Stimulated activated CD4-positive, alpha-beta T cell treated with anti-CD3 and anti-CD28 coated beads, Interleukin-4, amount 100 ng/mL, for 48 hours (primary cell): ENCODE measurements around the gene TRIP11.
A peak's percentile ranks its signal among the peaks of the same experiment; 100 is the strongest.
"Not testable (repeated sequence)": the region's sequence is repeated elsewhere in the genome, so short reads cannot be mapped to it uniquely, and the experiment has no call there.

ENCODE experiments used
- DNase-seq, 2 donors: peaks; one replicate each; pipeline ENCODE4 v3.0.0-alpha.2; 2020; ENCODE audit warnings: low read depth in 2 of 2

TRIP11 gene

DNA sequence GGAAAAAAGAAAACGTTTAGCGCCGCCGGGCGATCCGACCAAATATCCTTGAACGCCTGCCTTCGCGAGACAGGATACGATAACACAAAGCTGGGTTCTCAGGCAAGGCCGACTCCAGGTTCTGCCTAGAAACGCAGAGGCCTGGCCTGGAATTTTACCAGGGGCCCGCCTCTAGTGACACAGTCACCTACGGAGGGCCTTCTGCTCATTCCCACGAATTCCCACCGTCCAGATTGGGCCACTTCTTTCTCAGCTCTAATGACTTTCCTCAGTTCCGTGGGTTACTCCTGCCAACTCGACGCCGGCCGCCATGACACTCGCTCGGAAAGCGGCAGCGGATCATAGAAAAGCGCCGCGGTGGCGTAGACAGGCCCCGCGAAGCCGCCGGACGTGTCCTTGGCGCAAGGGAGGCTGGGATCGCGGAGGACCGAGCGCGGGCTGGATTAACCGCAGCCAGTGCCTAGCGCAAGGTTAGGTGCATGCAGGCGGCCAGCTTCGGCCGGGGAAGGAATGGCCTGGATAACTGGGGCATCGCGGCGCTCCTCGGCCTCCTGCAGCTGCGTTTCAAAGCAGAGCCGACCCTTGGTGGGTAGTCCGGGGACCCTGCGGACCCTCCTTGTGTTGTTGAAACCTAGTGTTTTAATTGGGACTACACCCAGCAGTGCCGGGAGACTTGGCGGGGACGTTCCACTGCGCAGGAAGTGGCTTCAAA lies at the start of gene TRIP11:
TRIP11 (minus strand) TSS at position 341 of the 712 bp plus-strand sequence. CDS start 374 bp downstream, outside the sequence.
- peak; percentile 88 to 94 for DNase-seq

- DNase-seq, result no peak
Measured at GRCh38 chr14:92088494-92088893, 48.6 kb upstream of the TRIP11 start.

DNA sequence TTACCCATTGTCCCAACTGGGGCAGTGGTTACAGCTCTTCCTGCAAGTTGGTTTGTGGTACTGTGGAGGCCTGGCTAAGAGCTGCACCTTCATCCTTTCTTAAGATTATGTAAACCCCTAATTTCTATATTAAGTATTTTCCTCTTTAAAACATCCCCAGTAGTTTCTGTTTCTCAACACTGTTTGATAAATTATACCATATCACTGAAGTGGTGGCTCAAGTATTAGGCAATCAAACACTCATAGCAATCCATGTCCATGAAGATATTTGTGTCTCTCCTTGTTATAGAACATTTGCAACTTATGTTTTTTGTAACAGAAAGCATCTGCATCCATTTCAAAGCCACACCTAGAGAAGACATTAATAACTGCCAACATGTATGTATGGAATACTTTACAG lies 34.7 kb upstream of the TRIP11 start:
- no peak for DNase-seq

DNA sequence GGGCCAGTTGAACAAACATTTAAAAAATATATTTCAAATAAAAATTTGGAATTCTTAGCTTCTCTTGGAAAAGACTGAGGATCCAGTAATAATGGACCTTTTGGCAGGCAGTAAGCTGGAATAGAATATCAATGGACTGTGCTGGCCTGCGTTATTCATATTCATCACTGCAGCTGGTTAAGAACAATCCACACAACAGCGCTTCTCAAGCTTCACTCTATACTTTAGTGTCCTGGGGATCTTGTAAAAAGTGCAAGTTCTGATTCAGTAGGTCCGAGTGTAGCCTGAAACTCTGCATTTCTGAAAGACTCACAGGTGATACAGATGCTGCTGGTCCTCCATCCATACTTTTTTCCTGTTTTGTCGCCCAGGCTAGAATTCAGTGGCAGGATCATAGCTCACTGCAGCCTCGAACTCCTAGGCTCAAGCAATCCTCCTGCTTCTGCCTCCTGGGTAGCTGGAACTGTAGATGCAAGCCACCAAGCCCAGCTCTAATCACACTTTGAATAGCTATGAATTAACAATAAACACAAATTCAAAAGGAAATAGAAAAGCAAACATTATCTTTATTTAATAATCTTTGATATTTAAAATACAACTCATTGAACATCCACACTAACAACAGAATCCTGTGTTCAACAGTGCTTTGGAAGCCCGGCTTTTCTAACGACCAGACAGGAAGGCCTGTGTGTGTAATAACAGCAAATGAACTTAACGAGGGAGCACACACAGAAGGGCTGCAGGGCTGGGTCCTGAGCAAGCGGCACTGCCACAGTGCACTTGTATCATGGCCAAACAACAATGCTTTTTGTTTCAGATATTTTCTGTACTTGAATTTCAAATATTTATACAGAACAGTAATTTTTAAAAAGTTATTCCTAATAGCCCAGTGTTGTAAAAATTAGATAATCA lies 18.4 kb upstream of the TRIP11 start:
- DNase-seq, result no peak

GRCh38 chr14:92049781-92050180 lies 9.9 kb upstream of the TRIP11 start:
- DNase-seq, result no peak

- not testable (repeated sequence) for DNase-seq
Measured at GRCh38 chr14:92049221-92049620, 9.4 kb upstream of the TRIP11 start.

DNA sequence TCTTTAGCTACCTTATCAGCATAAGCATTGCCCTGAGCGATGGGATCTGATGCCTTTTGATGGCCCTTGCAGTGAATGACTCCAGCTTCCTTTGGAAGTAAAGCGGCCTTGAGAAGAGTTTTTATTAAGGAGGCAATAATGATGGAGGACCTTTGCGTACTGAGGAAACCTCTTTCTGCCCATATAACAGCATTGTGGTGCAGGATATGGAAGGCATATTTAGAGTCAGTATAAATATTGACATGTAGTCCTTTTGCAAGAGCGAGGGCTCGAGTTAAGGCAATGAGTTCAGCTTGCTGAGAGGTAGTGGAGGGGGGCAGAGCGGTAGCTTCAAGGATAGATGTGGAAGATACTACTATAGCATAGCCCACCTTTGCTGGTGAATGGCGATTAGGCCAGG lies 6.0 kb upstream of the TRIP11 start:
- not testable (repeated sequence) for DNase-seq

- DNase-seq, result not testable (repeated sequence)
Measured at GRCh38 chr14:92041766-92042165, 1.9 kb upstream of the TRIP11 start.

GRCh38 chr14:92041203-92041602 lies 1.3 kb upstream of the TRIP11 start:
- no peak for DNase-seq

DNA sequence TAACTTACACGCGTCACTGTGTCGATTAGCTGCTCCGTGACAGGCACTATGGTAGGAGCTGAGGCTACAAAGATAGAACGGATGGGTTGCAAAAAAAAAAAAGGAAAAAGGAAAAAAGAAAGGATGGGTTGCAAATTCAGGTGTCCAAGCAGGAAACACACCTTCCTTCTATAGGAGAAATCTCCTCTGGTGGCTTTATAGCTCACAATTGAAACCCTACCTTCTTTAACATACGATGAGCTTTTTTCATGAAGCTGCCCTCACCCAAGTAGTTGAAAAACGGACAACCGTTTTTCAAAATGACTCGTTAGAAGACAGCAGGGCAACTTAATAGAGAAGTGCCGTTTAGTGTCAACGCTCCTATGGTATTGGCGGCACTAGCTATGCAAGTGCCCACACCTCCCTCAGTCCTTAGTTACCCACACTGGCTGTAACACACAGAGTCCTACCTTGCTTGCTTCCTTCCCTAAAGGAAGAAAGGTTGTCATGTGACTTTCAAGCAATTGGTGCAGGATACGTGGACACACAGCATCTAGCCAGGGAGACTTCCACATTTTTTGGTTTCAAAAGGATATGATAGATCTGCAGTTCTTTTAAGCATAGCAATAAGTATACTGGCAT lies 682 bp upstream of the TRIP11 start:
- DNase-seq, result no peak

- DNase-seq, result peak in 1 of 2 donors; percentile 9
Measured at GRCh38 chr14:92039063-92039718, 668 bp downstream of the TRIP11 start.

GRCh38 chr14:92037989-92038388 lies 1.9 kb downstream of the TRIP11 start:
- DNase-seq, result no peak

DNA sequence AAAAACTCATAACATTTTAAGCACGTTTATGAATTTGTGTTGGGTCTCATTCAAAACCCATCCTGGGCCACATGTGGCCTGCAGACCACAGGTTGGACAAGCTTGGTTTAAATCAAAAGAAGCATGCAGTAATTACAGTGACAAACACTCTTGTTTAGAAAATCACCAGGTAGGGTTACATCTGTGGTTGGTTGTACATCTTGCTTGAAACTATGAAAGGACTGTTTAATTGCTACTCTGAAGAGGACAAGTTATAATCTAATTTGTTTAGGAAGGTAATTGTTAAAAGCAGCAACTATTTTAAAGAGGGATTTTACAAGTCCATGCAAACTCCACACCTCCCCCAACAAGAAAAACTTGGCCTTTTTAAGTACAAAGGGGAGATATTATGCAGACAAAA lies 4.0 kb downstream of the TRIP11 start:
- DNase-seq, result no peak

DNA sequence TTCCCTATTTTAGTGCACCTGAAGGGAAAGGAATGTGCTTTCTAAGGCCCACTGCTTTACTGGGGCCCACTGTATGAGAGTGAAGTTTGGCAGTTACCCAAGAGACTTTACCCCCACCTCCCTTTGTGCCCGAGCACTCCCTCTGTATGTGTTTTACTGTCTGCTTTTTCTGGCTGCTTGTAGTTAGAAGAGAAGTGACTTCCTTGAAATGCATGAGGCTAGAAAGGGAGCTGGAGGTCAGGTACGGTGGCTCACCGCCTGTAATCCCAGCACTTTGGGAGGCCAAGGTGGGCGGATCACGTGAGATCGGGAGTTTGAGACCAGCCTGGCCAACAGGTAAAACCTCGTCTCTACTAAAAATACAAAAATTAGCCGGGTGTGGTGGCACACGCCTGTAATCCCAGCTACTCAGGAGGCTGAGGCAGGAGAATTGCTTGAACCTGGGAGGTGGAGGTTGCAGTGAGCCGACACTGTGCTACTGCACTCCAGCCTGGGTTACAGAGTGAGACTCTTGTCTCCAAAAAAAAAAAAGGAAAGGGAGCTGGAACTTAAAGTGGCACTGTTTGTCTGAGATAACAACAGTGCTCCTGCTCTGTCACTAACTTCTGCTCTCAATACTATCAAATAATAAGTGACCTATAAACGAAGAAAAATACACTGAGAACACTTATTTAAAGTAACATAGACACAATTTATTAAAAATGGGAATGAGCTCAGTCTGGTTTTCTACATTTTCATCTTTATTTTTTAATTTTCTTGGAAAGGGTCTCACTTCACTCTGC lies 5.8 kb downstream of the TRIP11 start:
- DNase-seq, result no peak

DNA sequence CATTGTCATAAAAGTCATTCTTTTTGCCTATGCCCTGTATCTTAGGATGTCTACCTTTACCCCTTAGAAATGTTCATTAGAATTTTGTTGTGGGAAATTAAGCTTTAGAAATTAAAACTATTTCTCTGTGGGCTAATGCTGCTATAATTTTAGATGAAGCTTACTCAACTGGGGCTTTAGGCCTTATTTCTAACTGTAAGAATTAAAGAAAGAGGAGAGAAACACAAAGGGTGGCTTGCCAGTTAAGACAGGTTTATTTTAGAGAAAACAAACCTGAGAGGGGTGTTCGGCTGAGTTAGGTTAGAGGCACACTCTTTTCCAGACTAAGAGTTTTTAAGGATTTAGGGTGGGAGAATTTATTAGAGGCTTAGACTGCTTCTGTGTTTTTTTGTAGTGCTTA lies 6.4 kb downstream of the TRIP11 start:
- no peak for DNase-seq

DNA sequence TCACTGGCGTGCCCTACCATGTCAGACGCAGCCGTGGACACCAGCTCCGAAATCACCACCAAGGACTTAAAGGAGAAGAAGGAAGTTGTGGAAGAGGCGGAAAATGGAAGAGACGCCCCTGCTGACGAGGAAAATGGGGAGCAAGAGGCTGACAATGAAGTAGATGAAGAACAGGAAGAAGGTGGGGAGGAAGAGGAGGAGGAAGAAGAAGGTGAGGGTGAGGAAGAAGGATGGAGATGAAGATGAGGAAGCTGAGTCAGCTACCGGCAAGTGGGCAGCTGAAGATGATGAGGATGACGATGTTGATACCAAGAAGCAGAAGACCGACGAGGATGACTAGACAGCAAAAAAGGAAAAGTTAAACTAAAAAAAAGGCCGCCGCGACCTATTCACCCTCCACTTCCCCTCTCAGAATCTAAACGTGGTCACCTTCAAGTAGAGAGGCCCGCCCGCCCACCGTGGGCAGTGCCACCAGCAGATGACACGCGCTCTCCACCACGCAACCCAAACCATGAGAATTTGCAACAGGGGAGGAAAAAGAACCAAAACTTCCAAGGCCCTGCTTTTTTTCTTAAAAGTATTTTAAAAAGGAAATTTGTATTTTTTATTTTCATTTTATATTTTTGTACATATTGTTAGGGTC lies 13.2 kb downstream of the TRIP11 start:
- no peak for DNase-seq

GRCh38 chr14:92022036-92022435 lies 17.8 kb downstream of the TRIP11 start:
- DNase-seq, result no peak

DNA sequence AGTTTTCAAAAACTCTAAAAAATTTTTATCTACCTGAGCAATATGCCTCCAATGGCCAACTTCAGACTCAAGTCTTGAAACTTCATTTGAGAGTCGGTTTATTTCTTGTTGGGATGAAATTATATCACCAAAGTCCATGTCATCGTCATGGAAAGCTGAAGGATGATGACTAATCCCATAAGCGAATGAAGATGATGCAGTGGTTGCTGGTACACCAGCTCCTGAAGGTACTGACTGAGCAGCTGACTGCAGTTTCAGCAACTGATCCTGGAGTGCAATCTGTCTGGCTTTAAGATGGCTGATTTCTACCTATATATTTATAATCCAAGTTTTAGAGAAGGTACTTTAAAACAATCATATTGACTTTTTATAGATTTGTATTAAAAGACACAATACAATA lies 18.3 kb downstream of the TRIP11 start:
- no peak for DNase-seq

DNA sequence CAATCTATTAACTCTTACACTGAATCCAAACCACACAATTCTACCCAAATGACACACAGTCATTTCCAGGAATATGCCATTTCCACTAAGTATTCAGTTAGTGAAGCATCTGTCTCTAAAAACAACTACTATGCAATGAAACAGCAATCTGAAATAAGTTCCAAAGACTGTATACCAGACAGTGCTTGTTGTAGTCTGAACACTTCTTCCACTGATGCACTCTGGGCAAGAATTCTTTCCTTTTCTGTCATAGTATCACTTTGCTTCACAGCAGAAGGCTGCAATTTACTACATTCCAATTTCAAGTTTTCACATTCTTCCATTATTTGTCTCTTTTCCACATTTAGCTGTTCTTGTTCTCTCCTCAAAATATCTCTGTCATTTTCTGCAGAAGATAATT lies 25.8 kb downstream of the TRIP11 start:
- no peak for DNase-seq

DNA sequence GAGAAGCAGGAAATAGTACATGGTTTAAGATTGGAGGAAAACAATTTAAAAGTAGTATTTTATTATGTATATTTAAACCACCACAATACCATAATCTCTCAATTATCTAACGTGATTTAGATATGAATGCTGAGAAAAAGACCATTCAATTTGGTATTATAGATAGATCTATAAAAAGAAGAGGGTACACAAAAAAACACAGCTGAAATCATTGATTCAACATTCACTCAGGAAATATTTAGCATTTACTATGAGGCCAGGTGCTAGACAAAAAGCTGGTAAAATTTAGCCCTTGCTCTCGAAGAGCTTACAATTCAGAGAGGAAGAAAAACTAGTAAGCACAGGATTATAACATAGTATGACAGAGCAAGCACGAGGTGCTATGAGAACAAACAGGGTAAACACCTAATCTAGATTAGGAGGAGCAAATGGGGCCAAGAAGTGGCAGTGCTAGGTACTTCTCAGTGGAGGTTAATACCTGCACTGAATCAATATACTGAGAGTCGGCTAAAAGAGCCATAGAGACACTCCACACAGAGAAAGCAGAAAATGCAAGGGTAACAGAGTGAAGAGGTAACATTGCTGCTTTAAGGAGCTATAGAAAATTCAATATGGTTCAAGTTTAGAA lies 27.6 kb downstream of the TRIP11 start:
- no peak for DNase-seq
